Measurements from ENCODE around the gene SLC27A5. TPM values are rescaled to one million over a fixed set of nuclear protein-coding genes. Genes with fewer than 3 reads are reported as not detected.

The SLC27A5 gene
- polyA plus RNA-seq, 2 of the 4 experiments (the other 2 are of a cell fraction) = 30.2 to 37.8 TPM

DNA sequence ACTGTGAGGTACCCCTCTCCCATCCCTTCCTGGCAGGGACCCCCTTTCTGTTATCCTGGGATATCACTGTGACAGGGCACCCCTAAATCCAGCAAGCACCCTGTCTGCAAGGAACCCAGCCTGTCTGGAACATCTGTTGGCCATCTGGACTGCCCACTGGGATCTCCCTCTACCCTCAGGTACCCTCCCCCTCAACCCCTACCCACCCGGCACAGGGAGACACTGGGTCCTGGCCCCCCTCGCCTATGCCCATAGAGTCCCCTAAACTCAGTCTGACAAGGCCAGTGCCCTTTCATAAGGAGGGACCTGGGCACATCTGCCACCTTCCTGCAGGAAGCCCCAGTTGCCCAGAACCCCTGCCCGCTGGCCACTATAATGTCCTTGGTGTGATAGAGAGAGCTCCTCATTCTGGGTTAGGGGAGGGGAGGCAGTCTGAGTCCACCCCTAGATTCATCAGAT lies 2.8 kb upstream of the SLC27A5 start:
- WGBS (ENCODE audit: missing lambda C conversion rate) = 94% methylated on average over 3 of the region's 3 CpGs
- ChIA-PET POLR2A (interaction anchor here (1.0 to 1.2 kb wide), 5 partner anchors 29 to 47 kb away, joined by 3 to 20 read pairs (median 4); partner anchors contain the start of gene TRIM28), CTCF (interaction anchor here (0.6 to 1.4 kb wide), 16 partner anchors 8 to 133 kb away, joined by 3 to 7 read pairs (median 3); partner anchors contain the start of gene MZF1)
- Histone ChIP-seq H3K4me2 (peak overlapping the region; percentile 83), H3K9me3 (no peaks in the 10 kb centered on the region), H3K4me3 (peak overlapping the region; percentile 44), H3K4me1 (peaks cover 15% of the 10 kb centered on the region), H3K27ac (peak overlapping the region; percentile 71 to 86)
- FAIRE-seq (no peak), ATAC-seq (no peak), DNase-seq (ENCODE audit: low read depth in 1 of 2, low spot score in 1 of 2) (no peak)
- TF ChIP-seq RARB (CRISPR knock-in tag; IDR thresholded peaks at IDR 0.05) (no peak), HOXA7 (CRISPR knock-in tag; IDR thresholded peaks at IDR 0.05) (no peak), CHD2 (IDR thresholded peaks at IDR 0.05; ENCODE audit: low read length, partially characterized antibody) (no peak), MAZ (IDR thresholded peaks at IDR 0.05; ENCODE audit: borderline replicate concordance, low read depth, low read length) (no peak), RFX5 (IDR thresholded peaks at IDR 0.05) (no peak), CBX8 (IDR thresholded peaks at IDR 0.05) (no peak), CHD4 (IDR thresholded peaks at IDR 0.05; ENCODE audit: borderline replicate concordance) (no peak), NFE2L2 (conservative IDR thresholded peaks at IDR 0.05; ENCODE audit: low read length) (no peak), BHLHE40 (IDR thresholded peaks at IDR 0.05; ENCODE audit: low read depth, low read length) (no peak), HEYL (CRISPR knock-in tag; IDR thresholded peaks at IDR 0.05) (no peak), BCL3 (IDR thresholded peaks at IDR 0.05) (no peak)

DNA sequence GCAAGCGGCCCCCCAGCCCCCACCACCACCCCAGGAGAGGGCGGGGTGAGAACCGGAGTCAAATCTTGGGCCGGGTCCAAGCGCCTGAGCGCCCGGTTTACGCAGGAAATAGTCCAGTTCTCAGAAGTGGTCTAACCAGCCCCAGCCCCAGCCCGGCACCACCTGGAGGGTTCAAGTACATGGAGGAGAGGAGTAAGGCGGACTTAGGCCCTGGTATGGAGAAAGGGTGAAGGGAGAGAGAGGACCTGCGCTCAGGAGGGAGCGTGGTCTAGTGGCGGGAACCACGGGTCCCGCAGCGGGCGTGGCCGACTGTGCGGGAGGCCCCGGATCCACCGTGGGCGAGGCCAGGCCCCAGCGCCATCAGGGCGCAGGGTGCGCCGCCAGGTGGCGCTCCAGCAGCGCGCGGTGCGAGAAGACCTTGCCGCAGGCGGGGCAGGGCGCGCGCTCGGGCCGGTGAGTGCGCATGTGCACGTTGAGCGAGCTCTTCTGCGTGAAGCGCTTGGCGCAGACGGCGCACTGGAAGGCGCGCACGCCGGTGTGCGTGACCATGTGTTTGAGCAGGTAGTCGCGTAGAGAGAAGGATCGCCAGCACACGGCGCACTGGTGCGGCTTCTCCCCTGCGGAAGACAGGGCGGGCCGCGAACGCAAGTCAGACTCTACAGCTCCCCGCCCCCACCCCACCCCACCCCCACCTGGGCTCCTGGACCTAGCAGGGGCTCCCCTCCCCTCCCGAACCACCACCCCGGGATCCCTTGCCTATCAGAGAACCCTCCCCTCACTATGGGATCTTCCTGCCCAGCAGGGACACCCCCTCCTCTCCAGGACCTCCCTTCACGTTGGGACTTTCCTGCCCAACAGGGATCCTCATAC lies 2.1 kb upstream of the SLC27A5 start:
- FAIRE-seq (no peak), DNase-seq (ENCODE audit: low read depth in 1 of 2, low spot score in 1 of 2) (peak; percentile 67 to 92), ATAC-seq (peak; percentile 57 to 81)
- Histone ChIP-seq H3K4me1 (peaks cover 15% of the 10 kb centered on the region), H3K4me3 (peak overlapping the region; percentile 44), H3K27ac (peak overlapping the region; percentile 71 to 86), H3K4me2 (peak overlapping the region; percentile 83), H3K9me3 (no peaks in the 10 kb centered on the region)
- ChIA-PET POLR2A (interaction anchor here (0.6 to 1.2 kb wide), 14 partner anchors 9 to 327 kb away, joined by 3 to 20 read pairs (median 4); partner anchors contain the start of genes CHMP2A, TRIM28 and UBE2M), CTCF (interaction anchor here (0.6 to 1.5 kb wide), 14 partner anchors 8 to 68 kb away, joined by 3 to 7 read pairs (median 3); partner anchors contain the start of gene MZF1)
- 60% methylated on average over 55 of the region's 66 CpGs for WGBS (ENCODE audit: missing lambda C conversion rate)
- TF ChIP-seq, protein P1, sequence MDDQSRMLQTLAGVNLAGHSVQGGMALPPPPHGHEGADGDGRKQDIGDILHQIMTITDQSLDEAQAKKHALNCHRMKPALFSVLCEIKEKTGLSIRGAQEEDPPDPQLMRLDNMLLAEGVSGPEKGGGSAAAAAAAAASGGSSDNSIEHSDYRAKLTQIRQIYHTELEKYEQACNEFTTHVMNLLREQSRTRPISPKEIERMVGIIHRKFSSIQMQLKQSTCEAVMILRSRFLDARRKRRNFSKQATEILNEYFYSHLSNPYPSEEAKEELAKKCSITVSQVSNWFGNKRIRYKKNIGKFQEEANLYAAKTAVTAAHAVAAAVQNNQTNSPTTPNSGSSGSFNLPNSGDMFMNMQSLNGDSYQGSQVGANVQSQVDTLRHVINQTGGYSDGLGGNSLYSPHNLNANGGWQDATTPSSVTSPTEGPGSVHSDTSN (IDR thresholded peaks at IDR 0.05) = peak; percentile 68; the same call in 1 of the 2 replicates
- TF ChIP-seq RNF2 (IDR thresholded peaks at IDR 0.05; ENCODE audit: borderline replicate concordance, low read depth) (no peak), CHD2 (IDR thresholded peaks at IDR 0.05; ENCODE audit: low read length, partially characterized antibody) (peak; percentile 16), POLR2AphosphoS2 (conservative IDR thresholded peaks at IDR 0.05; ENCODE audit: low read length) (no peak), SMC3 (IDR thresholded peaks at IDR 0.05) (peak; percentile 51), RAD21 (conservative IDR thresholded peaks at IDR 0.05 in 1 of 2, IDR thresholded peaks at IDR 0.05 in 1 of 2) (peak; percentile 44 to 57; a peak in 4 of 5 replicates), SREBF2 (IDR thresholded peaks at IDR 0.05) (no peak), HEYL (CRISPR knock-in tag; IDR thresholded peaks at IDR 0.05) (no peak), HMGXB4 (CRISPR knock-in tag; IDR thresholded peaks at IDR 0.05; ENCODE audit: borderline replicate concordance) (no peak), PHF8 (IDR thresholded peaks at IDR 0.05; ENCODE audit: borderline replicate concordance, low read depth) (no peak), POLR2A (IDR thresholded peaks at IDR 0.05; ENCODE audit: low read length) (peak; percentile 89)
- TF ChIP-seq, protein P2, sequence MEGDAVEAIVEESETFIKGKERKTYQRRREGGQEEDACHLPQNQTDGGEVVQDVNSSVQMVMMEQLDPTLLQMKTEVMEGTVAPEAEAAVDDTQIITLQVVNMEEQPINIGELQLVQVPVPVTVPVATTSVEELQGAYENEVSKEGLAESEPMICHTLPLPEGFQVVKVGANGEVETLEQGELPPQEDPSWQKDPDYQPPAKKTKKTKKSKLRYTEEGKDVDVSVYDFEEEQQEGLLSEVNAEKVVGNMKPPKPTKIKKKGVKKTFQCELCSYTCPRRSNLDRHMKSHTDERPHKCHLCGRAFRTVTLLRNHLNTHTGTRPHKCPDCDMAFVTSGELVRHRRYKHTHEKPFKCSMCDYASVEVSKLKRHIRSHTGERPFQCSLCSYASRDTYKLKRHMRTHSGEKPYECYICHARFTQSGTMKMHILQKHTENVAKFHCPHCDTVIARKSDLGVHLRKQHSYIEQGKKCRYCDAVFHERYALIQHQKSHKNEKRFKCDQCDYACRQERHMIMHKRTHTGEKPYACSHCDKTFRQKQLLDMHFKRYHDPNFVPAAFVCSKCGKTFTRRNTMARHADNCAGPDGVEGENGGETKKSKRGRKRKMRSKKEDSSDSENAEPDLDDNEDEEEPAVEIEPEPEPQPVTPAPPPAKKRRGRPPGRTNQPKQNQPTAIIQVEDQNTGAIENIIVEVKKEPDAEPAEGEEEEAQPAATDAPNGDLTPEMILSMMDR (IDR thresholded peaks at IDR 0.05) = peak; percentile 81
- TF ChIP-seq, protein P3, sequence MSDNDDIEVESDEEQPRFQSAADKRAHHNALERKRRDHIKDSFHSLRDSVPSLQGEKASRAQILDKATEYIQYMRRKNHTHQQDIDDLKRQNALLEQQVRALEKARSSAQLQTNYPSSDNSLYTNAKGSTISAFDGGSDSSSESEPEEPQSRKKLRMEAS (IDR thresholded peaks at IDR 0.05) = peak; percentile 90
- TF ChIP-seq, protein P4, sequence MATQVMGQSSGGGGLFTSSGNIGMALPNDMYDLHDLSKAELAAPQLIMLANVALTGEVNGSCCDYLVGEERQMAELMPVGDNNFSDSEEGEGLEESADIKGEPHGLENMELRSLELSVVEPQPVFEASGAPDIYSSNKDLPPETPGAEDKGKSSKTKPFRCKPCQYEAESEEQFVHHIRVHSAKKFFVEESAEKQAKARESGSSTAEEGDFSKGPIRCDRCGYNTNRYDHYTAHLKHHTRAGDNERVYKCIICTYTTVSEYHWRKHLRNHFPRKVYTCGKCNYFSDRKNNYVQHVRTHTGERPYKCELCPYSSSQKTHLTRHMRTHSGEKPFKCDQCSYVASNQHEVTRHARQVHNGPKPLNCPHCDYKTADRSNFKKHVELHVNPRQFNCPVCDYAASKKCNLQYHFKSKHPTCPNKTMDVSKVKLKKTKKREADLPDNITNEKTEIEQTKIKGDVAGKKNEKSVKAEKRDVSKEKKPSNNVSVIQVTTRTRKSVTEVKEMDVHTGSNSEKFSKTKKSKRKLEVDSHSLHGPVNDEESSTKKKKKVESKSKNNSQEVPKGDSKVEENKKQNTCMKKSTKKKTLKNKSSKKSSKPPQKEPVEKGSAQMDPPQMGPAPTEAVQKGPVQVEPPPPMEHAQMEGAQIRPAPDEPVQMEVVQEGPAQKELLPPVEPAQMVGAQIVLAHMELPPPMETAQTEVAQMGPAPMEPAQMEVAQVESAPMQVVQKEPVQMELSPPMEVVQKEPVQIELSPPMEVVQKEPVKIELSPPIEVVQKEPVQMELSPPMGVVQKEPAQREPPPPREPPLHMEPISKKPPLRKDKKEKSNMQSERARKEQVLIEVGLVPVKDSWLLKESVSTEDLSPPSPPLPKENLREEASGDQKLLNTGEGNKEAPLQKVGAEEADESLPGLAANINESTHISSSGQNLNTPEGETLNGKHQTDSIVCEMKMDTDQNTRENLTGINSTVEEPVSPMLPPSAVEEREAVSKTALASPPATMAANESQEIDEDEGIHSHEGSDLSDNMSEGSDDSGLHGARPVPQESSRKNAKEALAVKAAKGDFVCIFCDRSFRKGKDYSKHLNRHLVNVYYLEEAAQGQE (IDR thresholded peaks at IDR 0.05) = no peak

Data from A549 (cell line).